B cell (primary cell): Measurements from ENCODE around the gene CALN1. TPM values are rescaled to one million over a fixed set of nuclear protein-coding genes. Genes with fewer than 3 reads are reported as not detected.

Experiments
- ATAC-seq: fragments of 200-7000 bp; cut with Tn5 transposase; one replicate; pipeline ENCODE4 v1.10.0; 2021; ENCODE audit warnings: low read depth, mild to moderate bottlenecking, moderate number of reproducible peaks, moderate library complexity
- CTCF ChIA-PET: fragments of 350-600 bp; sonication (Branson Sonifier 250); formaldehyde crosslinking; loops from one replicate; lab custom pipeline; 2021; ENCODE audit warnings: antibody characterized with exemption, inconsistent platforms; lab: Charles Lee
- POLR2A ChIA-PET: fragments of 350-600 bp; sonication (Branson Sonifier 250); formaldehyde crosslinking; loops from one replicate; lab custom pipeline; 2021; ENCODE audit warnings: antibody characterized with exemption; lab: Charles Lee
- DNase-seq: peaks from one replicate; pipeline ENCODE4 v3.0.0; 2013
- H2AFZ ChIP-seq: 2 replicates; pipeline ENCODE4 v1.6.1; 2012; ENCODE audit warnings: mild to moderate bottlenecking, low read depth, low read length; ENCODE audit not compliant: insufficient read depth, poor library complexity, severe bottlenecking
- H3K27ac ChIP-seq, 2 donors: 1 replicate in 1 of 2; 2 replicates in 1 of 2; pipeline ENCODE4 v1.5.1; 2012 to 2013; ENCODE audit warnings: low read length in 2 of 2, mild to moderate bottlenecking in 2 of 2, moderate library complexity in 1 of 2
- H3K27me3 ChIP-seq, 4 experiments: fragments of 200-600 bp in 1 of 4; sonication (generic) in 1 of 4; replicated peaks in 1 of 4; 1 replicate in 2 of 4; 2 replicates in 2 of 4; pipeline versions ENCODE4 v1.6.1 to v1.7.0; 2013 to 2016; ENCODE audit warnings: low read length in 3 of 4, mild to moderate bottlenecking in 2 of 4, mixed read lengths in 1 of 4, moderate library complexity in 1 of 4; ENCODE audit not compliant: insufficient read depth in 4 of 4, control insufficient read depth in 3 of 4; ENCODE audit errors: control extremely low read depth in 1 of 4
- H3K36me3 ChIP-seq, 2 experiments: replicated peaks in 1 of 2; 1 replicate in 1 of 2; 2 replicates in 1 of 2; pipeline versions ENCODE4 v1.6.1 to v1.7.1; 2013; ENCODE audit warnings: low read length in 1 of 2; ENCODE audit not compliant: insufficient read depth in 2 of 2, control insufficient read depth in 1 of 2; ENCODE audit errors: control extremely low read depth in 1 of 2, extremely low read depth in 1 of 2
- H3K4me1 ChIP-seq, 2 donors: fragments of 200-600 bp in 1 of 2; sonication (generic) in 1 of 2; 1 replicate in 1 of 2; 2 replicates in 1 of 2; pipeline versions ENCODE4 v1.5.1 to v1.6.1; 2013 to 2017; ENCODE audit warnings: low read length in 2 of 2; ENCODE audit not compliant: control insufficient read depth in 2 of 2, insufficient read depth in 2 of 2
- H3K4me2 ChIP-seq: replicated peaks from 2 replicates; pipeline ENCODE3; 2012; ENCODE audit warnings: mild to moderate bottlenecking, low read depth, low read length; ENCODE audit not compliant: poor library complexity, severe bottlenecking
- H3K4me3 ChIP-seq, 5 experiments: fragments of 200-600 bp in 1 of 5; sonication (generic) in 1 of 5; 1 replicate in 3 of 5; 2 replicates in 2 of 5; pipeline versions ENCODE4 v1.5.1 to v1.7.0; 2011 to 2016; ENCODE audit warnings: low read length in 4 of 5, mild to moderate bottlenecking in 4 of 5, low read depth in 2 of 5, control low read depth in 1 of 5, moderate library complexity in 1 of 5; ENCODE audit not compliant: insufficient read depth in 1 of 5; ENCODE audit errors: control extremely low read depth in 1 of 5, extremely low read depth in 1 of 5
- H3K79me2 ChIP-seq: fragments of 200-600 bp; sonication (generic); one replicate; pipeline ENCODE4 v1.6.0; 2016; ENCODE audit warnings: low read length; ENCODE audit not compliant: control insufficient read depth, insufficient read depth
- H3K9ac ChIP-seq: fragments of 200-600 bp; sonication (generic); 2 replicates; pipeline ENCODE4 v1.6.1; 2017; ENCODE audit warnings: mild to moderate bottlenecking, low read length, moderate library complexity
- H3K9me3 ChIP-seq, 3 donors: one replicate each; pipeline versions ENCODE4 v1.6.1 to v1.7.1; 2013; ENCODE audit warnings: low read length in 2 of 3; ENCODE audit not compliant: control insufficient read depth in 2 of 3, insufficient read depth in 1 of 3; ENCODE audit errors: control extremely low read depth in 1 of 3
- H4K20me1 ChIP-seq: 2 replicates; pipeline ENCODE4 v1.6.0; 2012; ENCODE audit warnings: mild to moderate bottlenecking, low read length; ENCODE audit not compliant: insufficient read depth, control insufficient read depth, poor library complexity, severe bottlenecking
- H3K27ac Mint-ChIP-seq: one replicate; pipeline ENCODE4 v1.8.0; 2021; ENCODE audit warnings: mixed read lengths
- H3K27me3 Mint-ChIP-seq: one replicate; pipeline ENCODE4 v1.8.0; 2021; ENCODE audit warnings: mixed read lengths
- H3K4me1 Mint-ChIP-seq: one replicate; pipeline ENCODE4 v1.8.0; 2021; ENCODE audit warnings: mixed read lengths
- H3K4me3 Mint-ChIP-seq: one replicate; pipeline ENCODE4 v1.8.0; 2021; ENCODE audit warnings: mixed read lengths
- H3K9me3 Mint-ChIP-seq: one replicate; pipeline ENCODE4 v1.8.0; 2022; ENCODE audit warnings: mixed read lengths; ENCODE audit not compliant: insufficient read depth
- EZH2 ChIP-seq: IDR thresholded peaks from 2 replicates; pipeline ENCODE4 v1.6.1; 2012; ENCODE audit warnings: borderline replicate concordance, low read depth, mild to moderate bottlenecking, moderate library complexity, low read length; ENCODE audit not compliant: insufficient read depth, poor library complexity, severe bottlenecking
- WGBS: methylation state at CpG from one replicate; pipeline ENCODE4 v1.1.5; 2013; ENCODE audit warnings: missing lambda C conversion rate; ENCODE audit not compliant: insufficient coverage; 5-methylcytosine and 5-hydroxymethylcytosine counted together
- intact Hi-C: fragments of 100-400 bp; cut with micrococcal nuclease; formaldehyde crosslinking; loops from one replicate; pipeline ENCODE4 v1.10.0; 2022
- polyA plus RNA-seq: library from polyadenylated mRNA; depleted of rRNA; stranded (reverse); fragments of >200 nt; gene quantifications from 2 replicates; pipeline ENCODE4 v1.2.3, GENCODE V29; 2012
- total RNA-seq, 2 donors: library from RNA; stranded (reverse); fragments of 120-200 nt in 1 of 2; gene quantifications; 1 replicate in 1 of 2; 2 replicates in 1 of 2; pipeline versions ENCODE4 v1.2.3 to v1.2.4, GENCODE V29; 2013 to 2022
- TF ChIP-seq, protein P1 (sequence below): fragments of 200-600 bp; IDR thresholded peaks from one replicate; pipeline ENCODE4 v1.8.0; 2022; ENCODE audit warnings: antibody characterized with exemption, mild to moderate bottlenecking

The CALN1 gene
- total and polyA plus RNA-seq, 2 donors (not counting 1 experiment from before 2014, with no cell fraction given) = not detected

DNA sequence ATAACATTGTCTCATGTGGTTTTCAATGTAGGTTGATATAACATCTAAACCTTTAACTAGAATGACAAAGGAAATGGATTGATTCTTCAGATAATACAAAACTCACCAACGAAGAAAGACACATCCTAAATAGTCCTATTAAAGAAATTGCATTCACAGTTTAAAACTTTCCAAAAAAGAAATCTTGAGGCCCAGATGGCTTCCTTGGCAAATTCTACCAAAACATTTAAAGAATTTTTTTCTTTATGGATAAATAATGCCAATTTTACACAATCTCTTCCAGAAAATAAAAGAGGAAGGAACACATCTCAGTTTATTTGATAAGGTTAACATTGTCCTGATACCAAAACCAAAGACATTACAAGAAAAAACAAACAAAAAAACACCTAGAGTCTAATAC, 349.5 kb downstream of the CALN1 start:
- DNase-seq (no peak), ATAC-seq (no peak)
- Histone ChIP-seq H3K79me2 (no peaks in the 10 kb centered on the region), H3K27me3 (no peaks in the 10 kb centered on the region), H3K9ac (no peak overlapping the region), H3K9me3 (peaks cover 0 to 3% (median 2%) of the 10 kb centered on the region in 3 donors), H3K36me3 (no peaks in the 10 kb centered on the region), H3K4me3 (no peak overlapping the region), H3K4me1 (no peaks in the 10 kb centered on the region), H3K4me2 (no peak overlapping the region), H2AFZ (no peak overlapping the region), H4K20me1 (no peaks in the 10 kb centered on the region), H3K27ac (no peak overlapping the region)
- no peaks in the 10 kb centered on the region for H3K4me1 Mint-ChIP-seq
- WGBS = no CpG with 5 or more reads among the region's 1 CpG
- H3K27me3 Mint-ChIP-seq = no peaks in the 10 kb centered on the region
- no peak overlapping the region for H3K27ac Mint-ChIP-seq
- TF ChIP-seq, protein P1, sequence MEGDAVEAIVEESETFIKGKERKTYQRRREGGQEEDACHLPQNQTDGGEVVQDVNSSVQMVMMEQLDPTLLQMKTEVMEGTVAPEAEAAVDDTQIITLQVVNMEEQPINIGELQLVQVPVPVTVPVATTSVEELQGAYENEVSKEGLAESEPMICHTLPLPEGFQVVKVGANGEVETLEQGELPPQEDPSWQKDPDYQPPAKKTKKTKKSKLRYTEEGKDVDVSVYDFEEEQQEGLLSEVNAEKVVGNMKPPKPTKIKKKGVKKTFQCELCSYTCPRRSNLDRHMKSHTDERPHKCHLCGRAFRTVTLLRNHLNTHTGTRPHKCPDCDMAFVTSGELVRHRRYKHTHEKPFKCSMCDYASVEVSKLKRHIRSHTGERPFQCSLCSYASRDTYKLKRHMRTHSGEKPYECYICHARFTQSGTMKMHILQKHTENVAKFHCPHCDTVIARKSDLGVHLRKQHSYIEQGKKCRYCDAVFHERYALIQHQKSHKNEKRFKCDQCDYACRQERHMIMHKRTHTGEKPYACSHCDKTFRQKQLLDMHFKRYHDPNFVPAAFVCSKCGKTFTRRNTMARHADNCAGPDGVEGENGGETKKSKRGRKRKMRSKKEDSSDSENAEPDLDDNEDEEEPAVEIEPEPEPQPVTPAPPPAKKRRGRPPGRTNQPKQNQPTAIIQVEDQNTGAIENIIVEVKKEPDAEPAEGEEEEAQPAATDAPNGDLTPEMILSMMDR = no peak
- no peak for TF ChIP-seq EZH2
- POLR2A ChIA-PET = no interaction called here
- CTCF ChIA-PET = no interaction called here
- intact Hi-C loops = no loop called here
- peaks cover 5% of the 10 kb centered on the region for H3K9me3 Mint-ChIP-seq
- H3K4me3 Mint-ChIP-seq = no peak overlapping the region

DNA sequence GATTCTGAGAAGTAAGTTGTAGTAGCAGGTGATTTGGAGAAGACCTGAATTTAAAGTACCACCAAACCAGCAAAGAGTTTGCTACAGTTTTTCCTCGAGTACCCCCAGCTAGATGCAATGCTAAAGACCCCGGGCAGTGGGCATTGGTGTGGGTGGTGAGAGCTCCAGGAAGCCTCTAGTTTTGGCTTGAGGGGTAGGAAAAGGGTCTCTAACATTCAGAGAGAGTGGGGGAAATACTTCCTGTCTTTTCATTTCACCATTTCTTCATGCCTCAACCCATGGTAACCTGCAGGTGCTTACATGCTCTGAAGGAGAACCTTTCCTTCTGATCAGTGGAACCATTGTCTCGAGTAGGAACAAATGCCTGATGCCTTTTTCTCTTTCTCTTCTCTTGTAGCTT, 352.2 kb downstream of the CALN1 start:
- H4K20me1 ChIP-seq = no peaks in the 10 kb centered on the region
- no peak overlapping the region for H3K9ac ChIP-seq
- no peaks in the 10 kb centered on the region for H3K4me1 ChIP-seq
- H3K27me3 ChIP-seq = no peaks in the 10 kb centered on the region
- ChIA-PET POLR2A (no interaction called here), CTCF (no interaction called here)
- Mint-ChIP-seq H3K4me3 (no peak overlapping the region), H3K27me3 (no peaks in the 10 kb centered on the region), H3K27ac (no peak overlapping the region), H3K4me1 (no peaks in the 10 kb centered on the region), H3K9me3 (peaks cover 2% of the 10 kb centered on the region)
- H3K4me2 ChIP-seq = no peak overlapping the region
- no peaks in the 10 kb centered on the region for H3K79me2 ChIP-seq
- no peak overlapping the region for H3K4me3 ChIP-seq
- TF ChIP-seq, protein P1 = no peak
- TF ChIP-seq EZH2 = no peak
- DNase-seq (no peak), ATAC-seq (no peak)
- no peak overlapping the region for H2AFZ ChIP-seq
- 100% methylated on average over 1 of the region's 3 CpGs for WGBS
- H3K9me3 ChIP-seq = peaks cover 0 to 2% (median 0%) of the 10 kb centered on the region in 3 donors
- no peaks in the 10 kb centered on the region for H3K36me3 ChIP-seq
- intact Hi-C loops = no loop called here
- H3K27ac ChIP-seq = no peak overlapping the region
